IMR-90 (cell line): Measurements from ENCODE around the gene NOL4L. TPM values are rescaled to one million over a fixed set of nuclear protein-coding genes. Genes with fewer than 3 reads are reported as not detected.

Experiments used
- ATAC-seq: fragments of 200-7000 bp; cut with Tn5 transposase; 2 replicates; pipeline ENCODE4 v1.9.1; 2020; ENCODE audit warnings: low read depth, mild to moderate bottlenecking, moderate library complexity
- BruUV-seq: library from RNA; stranded (reverse); fragments of 400-500 nt; replicated peaks from 2 replicates; lab custom pipeline; 2021; lab: Mats Ljungman, UMichigan
- CTCF ChIA-PET: fragments of 300-600 bp; formaldehyde crosslinking; extraction: SDS; loops from one replicate; lab custom pipeline; 2021; ENCODE audit warnings: antibody characterized with exemption; lab: Yijun Ruan, JAX
- POLR2A ChIA-PET: fragments of 300-600 bp; sonication (Branson Sonifier 250); formaldehyde crosslinking; loops from one replicate; lab custom pipeline; 2022; ENCODE audit warnings: antibody characterized with exemption; ENCODE audit not compliant: unreplicated experiment; lab: Charles Lee
- DNase-seq: peaks from one replicate; pipeline ENCODE4 v3.0.0; 2013
- H2AFZ ChIP-seq: replicated peaks from 2 replicates; pipeline ENCODE3; 2013; ENCODE audit warnings: low read length, mild to moderate bottlenecking; ENCODE audit not compliant: poor library complexity
- H2AK5ac ChIP-seq: 2 replicates; pipeline ENCODE4 v1.6.1; 2013; ENCODE audit warnings: low read depth, low read length, inconsistent platforms
- H2AK9ac ChIP-seq: replicated peaks from 2 replicates; pipeline ENCODE3; 2013; ENCODE audit warnings: mild to moderate bottlenecking, low read depth, low read length, moderate library complexity; ENCODE audit not compliant: poor library complexity
- H2BK120ac ChIP-seq: 2 replicates; pipeline ENCODE4 v1.6.1; 2013; ENCODE audit warnings: low read depth, low read length, inconsistent platforms
- H2BK15ac ChIP-seq: 3 replicates; pipeline ENCODE4 v1.6.1; 2013; ENCODE audit warnings: low read depth, low read length, inconsistent platforms
- H2BK20ac ChIP-seq: 2 replicates; pipeline ENCODE4 v1.6.1; 2013; ENCODE audit warnings: low read depth, mild to moderate bottlenecking, inconsistent platforms, low read length, moderate library complexity
- H2BK5ac ChIP-seq: 2 replicates; pipeline ENCODE4 v1.6.1; 2013; ENCODE audit warnings: mild to moderate bottlenecking, low read depth, low read length, inconsistent platforms; ENCODE audit not compliant: poor library complexity, severe bottlenecking
- H3K14ac ChIP-seq: replicated peaks from 2 replicates; pipeline ENCODE4 v1.6.1; 2013; ENCODE audit warnings: low read depth, low read length, inconsistent platforms
- H3K18ac ChIP-seq: 2 replicates; pipeline ENCODE4 v1.6.1; 2013; ENCODE audit warnings: low read depth, low read length, control low read depth
- H3K23ac ChIP-seq: 2 replicates; pipeline ENCODE4 v1.6.1; 2013; ENCODE audit warnings: low read depth, low read length, inconsistent platforms
- H3K27ac ChIP-seq: 2 replicates; pipeline ENCODE4 v1.5.1; 2013; ENCODE audit warnings: mild to moderate bottlenecking, control low read depth, low read length; ENCODE audit not compliant: insufficient read depth
- H3K27me3 ChIP-seq: 2 replicates; pipeline ENCODE4 v1.6.1; 2013; ENCODE audit warnings: low read length; ENCODE audit not compliant: control insufficient read depth, insufficient read depth
- H3K36me3 ChIP-seq: 2 replicates; pipeline ENCODE4 v1.6.1; 2013; ENCODE audit warnings: low read length, mixed read lengths; ENCODE audit not compliant: control insufficient read depth, insufficient read depth
- H3K4ac ChIP-seq: 2 replicates; pipeline ENCODE4 v1.6.1; 2013; ENCODE audit warnings: low read depth, low read length, inconsistent platforms
- H3K4me1 ChIP-seq: 2 replicates; pipeline ENCODE4 v1.6.1; 2013; ENCODE audit warnings: low read length, mixed read lengths; ENCODE audit not compliant: control insufficient read depth, insufficient read depth
- H3K4me2 ChIP-seq: 2 replicates; pipeline ENCODE4 v1.6.1; 2013; ENCODE audit warnings: low read depth, mild to moderate bottlenecking, control low read depth, low read length, moderate library complexity
- H3K4me3 ChIP-seq: 2 replicates; pipeline ENCODE4 v1.5.1; 2013; ENCODE audit warnings: low read depth, mild to moderate bottlenecking, control low read depth, low read length, moderate library complexity; ENCODE audit not compliant: insufficient read depth
- H3K56ac ChIP-seq: 2 replicates; pipeline ENCODE4 v1.6.1; 2013; ENCODE audit warnings: low read length, inconsistent platforms; ENCODE audit not compliant: insufficient read depth; ENCODE audit errors: extremely low read depth
- H3K79me1 ChIP-seq, 2 experiments: 2 replicates each; pipeline ENCODE4 v1.6.1; 2013; ENCODE audit warnings: low read length in 2 of 2, inconsistent platforms in 1 of 2, low read depth in 1 of 2
- H3K9ac ChIP-seq: 2 replicates; pipeline ENCODE4 v1.6.1; 2013; ENCODE audit warnings: low read depth, low read length, control low read depth
- H3K9me1 ChIP-seq: 2 replicates; pipeline ENCODE4 v1.6.1; 2013; ENCODE audit warnings: low read length, inconsistent platforms; ENCODE audit not compliant: insufficient read depth
- H3K9me3 ChIP-seq: 2 replicates; pipeline ENCODE4 v1.6.1; 2013; ENCODE audit warnings: low read length; ENCODE audit not compliant: control insufficient read depth, insufficient read depth
- H4K20me1 ChIP-seq: 2 replicates; pipeline ENCODE4 v1.6.1; 2013; ENCODE audit warnings: low read length, inconsistent platforms; ENCODE audit not compliant: insufficient read depth
- H4K5ac ChIP-seq: 2 replicates; pipeline ENCODE4 v1.6.1; 2013; ENCODE audit warnings: mild to moderate bottlenecking, low read depth, low read length, control low read depth
- H4K8ac ChIP-seq, 2 experiments: 2 replicates each; pipeline ENCODE4 v1.6.1; 2013; ENCODE audit warnings: low read depth in 2 of 2, low read length in 2 of 2, control low read depth in 1 of 2, inconsistent platforms in 1 of 2
- H4K91ac ChIP-seq: 2 replicates; pipeline ENCODE4 v1.6.1; 2013; ENCODE audit warnings: low read depth, low read length, inconsistent platforms; ENCODE audit not compliant: insufficient read depth
- BHLHE40 ChIP-seq: fragments of 150-350 bp; IDR thresholded peaks from 2 replicates; pipeline ENCODE4 v1.6.1; 2016; ENCODE audit warnings: mild to moderate bottlenecking, low read depth, low read length
- WGBS, 2 experiments: methylation state at CpG; one replicate each; pipeline versions ENCODE4 v1.1.5 to v1.1.7; 2013; ENCODE audit warnings: missing lambda C conversion rate in 2 of 2; ENCODE audit not compliant: insufficient read length in 1 of 2; ENCODE audit errors: extremely low coverage in 2 of 2; 5-methylcytosine and 5-hydroxymethylcytosine counted together
- dilution Hi-C: fragments of 300-500 bp; cut with HindIII; formaldehyde crosslinking; loops from one replicate; pipeline ENCODE4 v1.14.3; 2018; ENCODE audit warnings: low sequenced_read_pairs; ENCODE audit not compliant: unreplicated experiment
- in situ Hi-C: fragments of 300-500 bp; cut with MboI; formaldehyde crosslinking; loops from 3 replicates; pipeline ENCODE4 v1.14.3; 2019; ENCODE audit warnings: low sequenced_read_pairs, inconsistent platforms, mixed read lengths
- intact Hi-C: fragments of 100-400 bp; cut with micrococcal nuclease; formaldehyde crosslinking; loops from 2 replicates; pipeline ENCODE4 v1.10.0; 2022
- polyA plus RNA-seq, 3 experiments: library from polyadenylated mRNA; depleted of rRNA; stranded (reverse); fragments of >200 nt; gene quantifications; 2 replicates each; pipeline ENCODE4 v1.2.3, GENCODE V29; 2012; ENCODE audit warnings: low replicate concordance in 1 of 3
- total RNA-seq: library from RNA; depleted of rRNA; stranded (reverse); fragments of >200 nt; gene quantifications from 2 replicates; pipeline ENCODE4 v1.2.3, GENCODE V29; 2012
- TF ChIP-seq, protein P1 (sequence below): fragments of 150-350 bp; IDR thresholded peaks from 2 replicates; pipeline ENCODE4 v1.6.1; 2017; ENCODE audit warnings: mild to moderate bottlenecking, antibody characterized with exemption, low read length, low read depth

The NOL4L gene
- total and polyA plus RNA-seq, 2 of the 4 experiments (the other 2 are of a cell fraction), result 4.7 to 13.3 TPM

DNA sequence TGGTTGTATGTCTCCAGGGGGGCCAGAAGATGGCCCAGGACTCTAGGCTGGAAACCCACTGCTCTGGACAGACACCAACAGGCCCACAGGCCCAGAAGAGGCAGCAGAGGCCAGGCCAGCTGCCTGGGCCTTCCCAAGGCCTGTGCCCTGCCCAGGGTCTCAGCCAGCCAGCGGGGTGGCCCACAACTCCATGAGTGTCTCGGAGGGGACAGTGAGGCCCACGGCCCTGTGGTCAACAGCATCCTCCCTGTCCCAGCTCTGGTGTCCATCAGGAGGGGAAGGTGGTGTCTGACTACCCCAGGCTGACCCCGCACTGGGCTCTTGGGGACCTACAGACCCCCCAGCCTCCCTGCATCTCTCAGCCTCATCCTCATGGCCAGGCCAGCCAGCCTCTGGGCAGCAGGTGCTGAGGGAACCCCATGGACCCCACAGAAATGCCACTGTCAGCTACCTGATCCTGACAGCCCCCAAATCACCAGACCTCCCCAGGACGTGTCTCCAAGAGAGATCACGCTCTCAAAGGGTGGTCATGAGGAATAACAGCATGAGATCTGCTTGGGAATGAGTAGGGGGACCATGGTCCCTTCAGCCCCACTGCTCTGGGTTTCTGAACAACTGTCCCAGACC is 112.4 kb downstream of the NOL4L start:
- ChIA-PET POLR2A (no interaction called here), CTCF (no interaction called here)
- intact Hi-C loops (no loop called here), dilution Hi-C loops (no loop called here), in situ Hi-C loops (no loop called here)
- H3K79me1 ChIP-seq, result peaks cover 9 to 91% of the 10 kb centered on the region in 2 experiments; a peak in 3 of 4 replicates
- H2BK20ac ChIP-seq, result no peak overlapping the region
- no peak overlapping the region for H2BK120ac ChIP-seq
- H4K5ac ChIP-seq, result no peak overlapping the region
- no peak overlapping the region for H3K4me3 ChIP-seq
- H3K4me1 ChIP-seq, result peaks cover 46% of the 10 kb centered on the region
- no peak overlapping the region for H2AFZ ChIP-seq
- no peak overlapping the region for H3K9ac ChIP-seq
- TF ChIP-seq, protein P1, sequence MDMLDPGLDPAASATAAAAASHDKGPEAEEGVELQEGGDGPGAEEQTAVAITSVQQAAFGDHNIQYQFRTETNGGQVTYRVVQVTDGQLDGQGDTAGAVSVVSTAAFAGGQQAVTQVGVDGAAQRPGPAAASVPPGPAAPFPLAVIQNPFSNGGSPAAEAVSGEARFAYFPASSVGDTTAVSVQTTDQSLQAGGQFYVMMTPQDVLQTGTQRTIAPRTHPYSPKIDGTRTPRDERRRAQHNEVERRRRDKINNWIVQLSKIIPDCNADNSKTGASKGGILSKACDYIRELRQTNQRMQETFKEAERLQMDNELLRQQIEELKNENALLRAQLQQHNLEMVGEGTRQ, result no peak
- TF ChIP-seq BHLHE40, result no peak
- H2AK5ac ChIP-seq, result peak overlapping the region; percentile 38
- no peak overlapping the region for H3K56ac ChIP-seq
- 100% methylated on average over 2 of the region's 6 CpGs; no CpG with 5 or more reads in 1 of the 2 experiments for WGBS, 2 experiments
- no peak overlapping the region for H4K91ac ChIP-seq
- no TSS peak for BruUV-seq
- peaks cover 12% of the 10 kb centered on the region for H4K20me1 ChIP-seq
- DNase-seq (no peak), ATAC-seq (no peak)
- no peak overlapping the region for H2BK15ac ChIP-seq
- H3K36me3 ChIP-seq, result peaks cover 11% of the 10 kb centered on the region; the same call in 1 of the 2 replicates
- no peak overlapping the region; the same call in 1 of the 2 replicates for H3K4me2 ChIP-seq
- H2BK5ac ChIP-seq, result no peak overlapping the region
- H2AK9ac ChIP-seq, result peak overlapping the region; percentile 69
- no peak overlapping the region for H3K27ac ChIP-seq
- no peak overlapping the region for H3K14ac ChIP-seq
- H3K18ac ChIP-seq, result no peak overlapping the region
- no peaks in the 10 kb centered on the region for H3K9me3 ChIP-seq
- H3K27me3 ChIP-seq, result no peaks in the 10 kb centered on the region
- no peak overlapping the region for H4K8ac ChIP-seq
- peak overlapping the region; percentile 72 for H3K23ac ChIP-seq
- peaks cover 29% of the 10 kb centered on the region for H3K9me1 ChIP-seq
- peak overlapping the region; percentile 9; the same call in 1 of the 2 replicates for H3K4ac ChIP-seq
